ENCODE measurements around the gene CA10. TPM values are rescaled to one million over a fixed set of nuclear protein-coding genes. Genes with fewer than 3 reads are reported as not detected.

Gene CA10
- total RNA-seq, 1 donor from 2014 or later = not detected

DNA sequence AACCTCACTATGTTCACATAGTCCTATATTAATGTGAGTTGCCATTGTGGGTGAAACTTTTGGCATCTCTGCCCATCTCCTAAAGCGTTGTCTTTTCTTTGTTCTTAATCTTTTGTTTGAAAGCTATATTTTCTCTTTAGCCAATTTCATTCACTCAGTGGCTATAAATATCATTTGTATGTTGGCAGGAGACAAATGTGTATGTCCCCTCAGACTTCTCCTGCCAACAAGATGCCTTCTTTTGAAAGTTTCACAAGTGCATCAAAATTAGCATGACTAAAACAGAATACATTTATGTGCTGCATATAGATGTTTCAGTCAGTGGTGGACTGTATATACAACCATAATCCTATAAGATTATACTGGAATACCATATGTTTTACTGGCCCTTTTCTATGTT lies 109.0 kb downstream of the CA10 start:
- peaks cover 3% of the 10 kb centered on the region for H3K9me3 Mint-ChIP-seq (ENCODE audit: low read depth)
- H3K4me3 Mint-ChIP-seq (ENCODE audit: unreplicated experiment) = no peak overlapping the region
- DNase-seq (ENCODE audit: low spot score) = no peak
- H3K36me3 Mint-ChIP-seq (ENCODE audit: low read depth) = no peaks in the 10 kb centered on the region
- no peaks in the 10 kb centered on the region for H3K27me3 Mint-ChIP-seq (ENCODE audit: low read depth)
- H3K4me1 Mint-ChIP-seq (ENCODE audit: low read depth) = no peaks in the 10 kb centered on the region
- TF ChIP-seq, protein P1, sequence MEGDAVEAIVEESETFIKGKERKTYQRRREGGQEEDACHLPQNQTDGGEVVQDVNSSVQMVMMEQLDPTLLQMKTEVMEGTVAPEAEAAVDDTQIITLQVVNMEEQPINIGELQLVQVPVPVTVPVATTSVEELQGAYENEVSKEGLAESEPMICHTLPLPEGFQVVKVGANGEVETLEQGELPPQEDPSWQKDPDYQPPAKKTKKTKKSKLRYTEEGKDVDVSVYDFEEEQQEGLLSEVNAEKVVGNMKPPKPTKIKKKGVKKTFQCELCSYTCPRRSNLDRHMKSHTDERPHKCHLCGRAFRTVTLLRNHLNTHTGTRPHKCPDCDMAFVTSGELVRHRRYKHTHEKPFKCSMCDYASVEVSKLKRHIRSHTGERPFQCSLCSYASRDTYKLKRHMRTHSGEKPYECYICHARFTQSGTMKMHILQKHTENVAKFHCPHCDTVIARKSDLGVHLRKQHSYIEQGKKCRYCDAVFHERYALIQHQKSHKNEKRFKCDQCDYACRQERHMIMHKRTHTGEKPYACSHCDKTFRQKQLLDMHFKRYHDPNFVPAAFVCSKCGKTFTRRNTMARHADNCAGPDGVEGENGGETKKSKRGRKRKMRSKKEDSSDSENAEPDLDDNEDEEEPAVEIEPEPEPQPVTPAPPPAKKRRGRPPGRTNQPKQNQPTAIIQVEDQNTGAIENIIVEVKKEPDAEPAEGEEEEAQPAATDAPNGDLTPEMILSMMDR (IDR thresholded peaks at IDR 0.05) = no peak
- H3K27ac Mint-ChIP-seq (ENCODE audit: unreplicated experiment) = no peak overlapping the region

DNA sequence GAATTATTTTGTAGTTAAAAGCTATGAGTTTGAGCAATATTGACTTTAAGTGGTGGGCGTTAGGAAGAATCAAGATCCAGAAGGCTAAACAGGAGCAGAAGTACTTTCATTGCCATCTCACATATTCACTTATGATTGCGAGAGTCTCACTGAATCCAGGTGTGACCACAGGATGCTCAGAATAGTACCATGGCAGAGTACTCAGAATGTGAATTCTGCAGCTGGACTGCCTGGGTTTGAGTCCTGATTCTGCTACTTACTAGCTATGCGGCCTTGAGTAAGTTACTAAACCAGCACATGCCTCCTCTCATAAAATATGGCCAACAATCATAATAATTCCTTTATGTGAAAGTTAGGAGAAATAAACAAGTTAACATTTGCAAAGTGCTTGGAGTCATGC lies 109.5 kb downstream of the CA10 start:
- H3K4me1 Mint-ChIP-seq (ENCODE audit: low read depth) = no peaks in the 10 kb centered on the region
- H3K4me3 Mint-ChIP-seq (ENCODE audit: unreplicated experiment) = no peak overlapping the region
- no peaks in the 10 kb centered on the region for H3K36me3 Mint-ChIP-seq (ENCODE audit: low read depth)
- TF ChIP-seq, protein P1 (IDR thresholded peaks at IDR 0.05) = no peak
- no peak for DNase-seq (ENCODE audit: low spot score)
- H3K27me3 Mint-ChIP-seq (ENCODE audit: low read depth) = no peaks in the 10 kb centered on the region
- H3K27ac Mint-ChIP-seq (ENCODE audit: unreplicated experiment) = no peak overlapping the region
- no peaks in the 10 kb centered on the region for H3K9me3 Mint-ChIP-seq (ENCODE audit: low read depth)

DNA sequence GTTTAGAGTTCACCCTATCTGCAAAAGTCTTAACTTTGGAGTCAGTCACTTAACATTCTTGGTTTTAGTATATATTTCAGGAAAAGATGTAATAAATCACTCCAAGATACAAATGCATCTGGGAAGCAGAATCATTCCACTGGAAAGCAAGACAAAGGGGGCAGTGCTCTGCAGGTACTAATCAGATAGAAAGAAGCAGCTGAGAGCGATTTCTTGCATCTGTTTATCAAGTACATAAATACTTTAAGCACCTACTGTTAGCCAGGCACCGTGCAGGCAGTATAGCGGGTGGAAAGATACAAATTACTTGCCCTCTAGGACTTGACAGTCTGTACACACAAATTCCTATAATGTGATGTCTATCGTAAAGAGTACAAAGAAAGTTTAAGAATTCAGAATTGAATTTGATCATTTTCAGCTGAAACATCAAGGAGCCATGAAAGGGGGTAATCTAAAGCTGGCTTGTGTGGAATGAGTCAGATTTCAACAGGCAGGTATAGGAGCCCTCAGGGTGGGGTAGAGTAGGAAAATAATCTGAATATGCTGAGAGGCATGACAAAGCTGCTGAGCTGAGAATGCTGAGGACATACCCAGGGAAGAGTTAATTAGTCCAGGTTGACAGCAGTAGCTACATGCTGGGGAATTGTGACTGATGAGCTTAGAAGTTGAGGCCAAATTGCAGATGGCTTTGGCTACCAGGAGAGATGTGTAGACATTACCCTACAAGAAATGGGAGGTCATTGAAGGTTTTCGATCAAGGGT lies 110.2 kb downstream of the CA10 start:
- TF ChIP-seq, protein P1 (IDR thresholded peaks at IDR 0.05) = no peak
- H3K9me3 Mint-ChIP-seq (ENCODE audit: low read depth) = no peaks in the 10 kb centered on the region
- H3K36me3 Mint-ChIP-seq (ENCODE audit: low read depth) = no peaks in the 10 kb centered on the region
- peaks cover 3% of the 10 kb centered on the region for H3K27me3 Mint-ChIP-seq (ENCODE audit: low read depth)
- no peaks in the 10 kb centered on the region for H3K4me1 Mint-ChIP-seq (ENCODE audit: low read depth)
- H3K4me3 Mint-ChIP-seq (ENCODE audit: unreplicated experiment) = no peak overlapping the region
- DNase-seq (ENCODE audit: low spot score) = no peak
- no peak overlapping the region for H3K27ac Mint-ChIP-seq (ENCODE audit: unreplicated experiment)

DNA sequence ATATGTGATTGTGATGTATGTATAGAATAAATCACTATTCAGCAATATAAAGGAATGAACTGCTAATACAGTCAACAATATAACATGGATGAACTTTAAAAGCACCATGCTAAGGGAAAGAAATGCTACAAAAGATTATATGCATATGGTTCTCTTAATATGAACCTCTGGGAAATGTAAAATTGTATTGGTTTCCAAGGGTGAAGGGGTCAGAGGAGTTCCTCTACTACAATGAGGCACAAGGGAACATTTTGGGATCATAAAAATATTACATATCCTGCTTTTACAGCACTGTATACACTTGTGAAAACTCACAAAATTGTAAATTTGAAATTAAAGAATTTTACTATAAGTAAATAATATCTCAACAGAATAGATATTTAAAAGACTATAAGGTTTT lies 111.4 kb downstream of the CA10 start:
- Mint-ChIP-seq H3K27ac (ENCODE audit: unreplicated experiment) (no peak overlapping the region), H3K9me3 (ENCODE audit: low read depth) (no peaks in the 10 kb centered on the region), H3K4me3 (ENCODE audit: unreplicated experiment) (no peak overlapping the region), H3K27me3 (ENCODE audit: low read depth) (peaks cover 5% of the 10 kb centered on the region), H3K4me1 (ENCODE audit: low read depth) (no peaks in the 10 kb centered on the region), H3K36me3 (ENCODE audit: low read depth) (no peaks in the 10 kb centered on the region)
- TF ChIP-seq, protein P1 (IDR thresholded peaks at IDR 0.05) = no peak
- no peak for DNase-seq (ENCODE audit: low spot score)

DNA sequence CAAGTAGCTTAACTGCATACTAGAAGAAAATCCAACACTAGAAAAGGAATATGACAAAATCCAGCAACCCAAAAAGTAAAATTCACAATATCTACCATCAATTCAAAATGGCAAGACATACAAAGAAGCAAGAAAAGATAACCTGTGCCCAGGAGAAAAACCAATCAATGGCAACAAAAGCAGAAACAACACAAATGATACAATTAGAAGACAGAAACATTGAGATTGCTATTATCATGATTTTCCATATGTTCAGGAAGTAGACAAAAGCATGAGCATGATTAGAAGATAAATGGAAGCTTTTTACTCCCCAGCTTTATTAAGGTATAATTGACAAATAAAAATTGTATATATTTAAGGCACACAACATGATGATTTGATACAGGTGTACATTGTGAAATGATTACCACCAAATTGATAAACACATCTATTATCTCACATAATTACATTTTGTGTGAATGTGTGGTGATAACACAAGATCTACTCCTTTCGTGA lies 117.3 kb downstream of the CA10 start:
- TF ChIP-seq, protein P1 (IDR thresholded peaks at IDR 0.05) = no peak
- Mint-ChIP-seq H3K27ac (ENCODE audit: unreplicated experiment) (no peak overlapping the region), H3K4me3 (ENCODE audit: unreplicated experiment) (no peak overlapping the region), H3K9me3 (ENCODE audit: low read depth) (no peaks in the 10 kb centered on the region), H3K36me3 (ENCODE audit: low read depth) (no peaks in the 10 kb centered on the region), H3K27me3 (ENCODE audit: low read depth) (peaks cover 15% of the 10 kb centered on the region), H3K4me1 (ENCODE audit: low read depth) (no peaks in the 10 kb centered on the region)
- no peak for DNase-seq (ENCODE audit: low spot score)

Data from chondrocyte (in vitro differentiated cells).